HepG2 (cell line): Measurements from ENCODE around the gene ZBED1. TPM values are rescaled to one million over a fixed set of nuclear protein-coding genes. Genes with fewer than 3 reads are reported as not detected.

Experiments
- ATAC-seq: fragments of 200-7000 bp; cut with Tn5 transposase; 3 replicates; pipeline ENCODE4 v1.9.1; 2020; ENCODE audit warnings: mild to moderate bottlenecking, moderate library complexity
- BruUV-seq: library from RNA; stranded (reverse); fragments of 400-500 nt; replicated peaks from 2 replicates; lab custom pipeline; 2021; lab: Mats Ljungman, UMichigan
- CTCF ChIA-PET: fragments of 300-600 bp; formaldehyde crosslinking; extraction: SDS; loops from one replicate; lab custom pipeline; 2021; ENCODE audit warnings: low total read pairs, inconsistent platforms, low intra/inter-chr PET ratio; lab: Yijun Ruan, JAX
- POLR2A ChIA-PET: fragments of 350-600 bp; sonication (Branson Sonifier 250); formaldehyde crosslinking; loops from one replicate; lab custom pipeline; 2020; ENCODE audit warnings: antibody characterized with exemption, inconsistent platforms; lab: Yijun Ruan, JAX
- DNase-seq: peaks from one replicate; pipeline ENCODE4 v3.0.0-alpha.2; 2015; ENCODE audit warnings: low spot score
- FAIRE-seq: peaks from 3 replicates; lab custom pipeline; 2011; peaks lifted over from hg19 to GRCh38; lab: Jason Lieb, UNC
- H2AFZ ChIP-seq: one replicate; pipeline ENCODE4 v1.6.1; 2011; ENCODE audit warnings: low read length, inconsistent platforms
- H3K27ac ChIP-seq: fragments of 300-600 bp; 3 replicates; pipeline ENCODE4 v1.8.0; 2011; ENCODE audit warnings: mixed run types, mild to moderate bottlenecking, mixed read lengths, low read length, inconsistent platforms; ENCODE audit not compliant: insufficient read depth; ENCODE audit errors: extremely low read length
- H3K27me3 ChIP-seq, 2 experiments: fragments of 200-600 bp in 1 of 2; 2 replicates in 1 of 2; 3 replicates in 1 of 2; pipeline versions ENCODE4 v1.6.0 to v1.8.0; 2011; ENCODE audit warnings: low read length in 2 of 2, mild to moderate bottlenecking in 2 of 2, moderate library complexity in 2 of 2, inconsistent platforms in 1 of 2; ENCODE audit not compliant: insufficient read depth in 2 of 2, control insufficient read depth in 1 of 2
- H3K36me3 ChIP-seq, 2 experiments: fragments of 200-600 bp in 1 of 2; replicated peaks in 1 of 2; 2 replicates in 1 of 2; 3 replicates in 1 of 2; pipeline versions ENCODE4 v1.5.1 to v1.8.0; 2011; ENCODE audit warnings: low read length in 2 of 2, inconsistent platforms in 1 of 2; ENCODE audit not compliant: insufficient read depth in 2 of 2, control insufficient read depth in 1 of 2
- H3K4me1 ChIP-seq: 2 replicates; pipeline ENCODE4 v1.5.1; 2012; ENCODE audit warnings: low read length, inconsistent platforms; ENCODE audit not compliant: insufficient read depth
- H3K4me2 ChIP-seq: 2 replicates; pipeline ENCODE4 v1.6.0; 2011; ENCODE audit warnings: low read depth, low read length, inconsistent platforms
- H3K4me3 ChIP-seq, 3 experiments: fragments of 200-600 bp in 1 of 3; sonication (generic), shearing (Covaris generic) in 1 of 3; replicated peaks in 1 of 3; 2 replicates each; pipeline ENCODE4 v1.5.1; 2011 to 2016; ENCODE audit warnings: low read length in 3 of 3, inconsistent platforms in 2 of 3, low read depth in 2 of 3, mild to moderate bottlenecking in 2 of 3, control low read depth in 1 of 3, mixed read lengths in 1 of 3; ENCODE audit not compliant: insufficient read depth in 1 of 3
- H3K79me2 ChIP-seq: one replicate; pipeline ENCODE4 v1.6.1; 2011; ENCODE audit warnings: low read length, inconsistent platforms; ENCODE audit not compliant: insufficient read depth
- H3K9ac ChIP-seq: 2 replicates; pipeline ENCODE4 v1.6.0; 2011; ENCODE audit warnings: mild to moderate bottlenecking, low read depth, low read length, inconsistent platforms; ENCODE audit not compliant: insufficient read depth
- H3K9me3 ChIP-seq: 2 replicates; pipeline ENCODE4 v1.5.1; 2012; ENCODE audit warnings: mild to moderate bottlenecking, low read length
- H4K20me1 ChIP-seq: 2 replicates; pipeline ENCODE4 v1.6.0; 2011; ENCODE audit warnings: inconsistent platforms, mild to moderate bottlenecking, low read length, moderate library complexity; ENCODE audit not compliant: insufficient read depth
- BORCS8-MEF2B ChIP-seq: sonication (generic); formaldehyde crosslinking; IDR thresholded peaks from 2 replicates; pipeline ENCODE4 v1.8.0; 2022; ENCODE audit warnings: mild to moderate bottlenecking, missing genetic modification reagents
- RFXANK ChIP-seq: IDR thresholded peaks from 2 replicates; pipeline ENCODE4 v1.6.1; 2016
- ZBTB10 ChIP-seq: sonication (generic); formaldehyde crosslinking; IDR thresholded peaks from 2 replicates; pipeline ENCODE4 v1.4.0; 2020; ENCODE audit warnings: missing genetic modification reagents, borderline replicate concordance
- ZFP36 ChIP-seq: fragments of 150-350 bp; IDR thresholded peaks from 2 replicates; pipeline ENCODE4 v1.6.1; 2018; ENCODE audit warnings: borderline replicate concordance, low read length, low read depth; ENCODE audit not compliant: partially characterized antibody
- ZNF136 ChIP-seq: sonication (generic); formaldehyde crosslinking; IDR thresholded peaks from 2 replicates; pipeline ENCODE4 v1.8.1; 2022; ENCODE audit warnings: low read depth, mild to moderate bottlenecking, moderate library complexity, missing genetic modification reagents
- ZNF407 ChIP-seq: sonication (generic); formaldehyde crosslinking; IDR thresholded peaks from one replicate; pipeline ENCODE4 v1.5.1; 2020; ENCODE audit warnings: mild to moderate bottlenecking, missing genetic modification reagents; ENCODE audit errors: not compliant biosample characterization
- ZNF430 ChIP-seq: sonication (generic); formaldehyde crosslinking; IDR thresholded peaks from 2 replicates; pipeline ENCODE4 v1.9.0; 2021; ENCODE audit warnings: mild to moderate bottlenecking, missing genetic modification reagents
- ZSCAN29 ChIP-seq: sonication (generic); formaldehyde crosslinking; conservative IDR thresholded peaks from 2 replicates; pipeline ENCODE4 v1.4.0; 2020; ENCODE audit warnings: mild to moderate bottlenecking, missing genetic modification reagents
- whole genome bisulfite sequencing: methylation state at CpG from one replicate; pipeline ENCODE4 v1.1.6; 2017; ENCODE audit warnings: low lambda C conversion rate; 5-methylcytosine and 5-hydroxymethylcytosine counted together
- in situ Hi-C: cut with HindIII; loops from 2 replicates; pipeline ENCODE4 v1.10.0; 2017; ENCODE audit warnings: low pct_unique_long_range_greater_than_20kb; ENCODE audit not compliant: extremely low pct_ligation_motif_present
- intact Hi-C: fragments of 100-400 bp; cut with micrococcal nuclease; formaldehyde crosslinking; loops from one replicate; pipeline ENCODE4 v1.10.0; 2022; ENCODE audit not compliant: unreplicated experiment
- polyA plus RNA-seq, 8 experiments: library from polyadenylated mRNA; depleted of rRNA in 3 of 8; stranded (reverse) in 7 of 8; unstranded in 1 of 8; fragments of >200 nt; fragmentation: Illumina TruSeq in 4 of 8; extraction: Trizol in 4 of 8; gene quantifications; 2 replicates each; pipeline versions ENCODE4 v1.2.1 to v1.2.3, GENCODE V29; 2011 to 2016; ENCODE audit warnings: low read depth in 4 of 8, missing spikeins in 1 of 8, mixed read lengths in 1 of 8; ENCODE audit not compliant: insufficient read depth in 1 of 8
- total RNA-seq, 5 experiments: library from RNA; depleted of rRNA; stranded (reverse); fragments of >200 nt; fragmentation: Illumina TruSeq; extraction: Trizol; gene quantifications; 2 replicates each; pipeline ENCODE4 v1.2.3, GENCODE V29; 2016; ENCODE audit warnings: low read depth in 1 of 5
- TF ChIP-seq, protein P1 (sequence below): sonication (generic); formaldehyde crosslinking; IDR thresholded peaks from 2 replicates; pipeline ENCODE4 v1.9.0; 2022; ENCODE audit warnings: missing genetic modification reagents, mild to moderate bottlenecking, borderline replicate concordance
- TF ChIP-seq, protein P2 (sequence below): sonication (generic); formaldehyde crosslinking; IDR thresholded peaks from 2 replicates; pipeline ENCODE4 v1.8.0; 2022; ENCODE audit warnings: missing genetic modification reagents, mild to moderate bottlenecking, inconsistent platforms, borderline replicate concordance

ZBED1 gene
- total and polyA plus RNA-seq, 2 of the 13 experiments (the other 11 are each of a cell fraction or from before 2014, with no cell fraction given): 20.0 to 29.8 TPM

- CTCF ChIA-PET: no interaction called here
- in situ Hi-C loops: no loop called here
- Histone ChIP-seq H3K27ac (no peak overlapping the region), H2AFZ (no peak overlapping the region), H3K9me3 (no peaks in the 10 kb centered on the region), H3K9ac (no peak overlapping the region), H3K4me1 (peaks cover 27% of the 10 kb centered on the region), H3K36me3 (no peaks in the 10 kb centered on the region), H3K4me3 (no peak overlapping the region), H3K27me3 (no peaks in the 10 kb centered on the region), H4K20me1 (peaks cover 10% of the 10 kb centered on the region; the same call in 1 of the 2 replicates), H3K79me2 (peaks cover 26% of the 10 kb centered on the region), H3K4me2 (no peak overlapping the region)
- ATAC-seq (no peak), DNase-seq (no peak), FAIRE-seq (no peak)
- no TSS peak for BruUV-seq
- intact Hi-C loops: loop anchor here (5.0 kb wide), 1 partner anchor 62 kb away; no protein-coding TSS in a partner anchor
- WGBS: 96% methylated on average over 13 of the region's 15 CpGs
- POLR2A ChIA-PET: no interaction called here
- TF ChIP-seq ZNF430 (no peak), ZNF136 (CRISPR knock-in tag) (no peak), ZBTB10 (no peak), BORCS8-MEF2B (CRISPR knock-in tag) (no peak), ZFP36 (no peak), ZSCAN29 (CRISPR knock-in tag) (no peak), RFXANK (CRISPR knock-in tag) (no peak), ZNF407 (CRISPR knock-in tag) (no peak)
- TF ChIP-seq, protein P1, sequence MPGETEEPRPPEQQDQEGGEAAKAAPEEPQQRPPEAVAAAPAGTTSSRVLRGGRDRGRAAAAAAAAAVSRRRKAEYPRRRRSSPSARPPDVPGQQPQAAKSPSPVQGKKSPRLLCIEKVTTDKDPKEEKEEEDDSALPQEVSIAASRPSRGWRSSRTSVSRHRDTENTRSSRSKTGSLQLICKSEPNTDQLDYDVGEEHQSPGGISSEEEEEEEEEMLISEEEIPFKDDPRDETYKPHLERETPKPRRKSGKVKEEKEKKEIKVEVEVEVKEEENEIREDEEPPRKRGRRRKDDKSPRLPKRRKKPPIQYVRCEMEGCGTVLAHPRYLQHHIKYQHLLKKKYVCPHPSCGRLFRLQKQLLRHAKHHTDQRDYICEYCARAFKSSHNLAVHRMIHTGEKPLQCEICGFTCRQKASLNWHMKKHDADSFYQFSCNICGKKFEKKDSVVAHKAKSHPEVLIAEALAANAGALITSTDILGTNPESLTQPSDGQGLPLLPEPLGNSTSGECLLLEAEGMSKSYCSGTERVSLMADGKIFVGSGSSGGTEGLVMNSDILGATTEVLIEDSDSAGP: no peak
- TF ChIP-seq, protein P2, sequence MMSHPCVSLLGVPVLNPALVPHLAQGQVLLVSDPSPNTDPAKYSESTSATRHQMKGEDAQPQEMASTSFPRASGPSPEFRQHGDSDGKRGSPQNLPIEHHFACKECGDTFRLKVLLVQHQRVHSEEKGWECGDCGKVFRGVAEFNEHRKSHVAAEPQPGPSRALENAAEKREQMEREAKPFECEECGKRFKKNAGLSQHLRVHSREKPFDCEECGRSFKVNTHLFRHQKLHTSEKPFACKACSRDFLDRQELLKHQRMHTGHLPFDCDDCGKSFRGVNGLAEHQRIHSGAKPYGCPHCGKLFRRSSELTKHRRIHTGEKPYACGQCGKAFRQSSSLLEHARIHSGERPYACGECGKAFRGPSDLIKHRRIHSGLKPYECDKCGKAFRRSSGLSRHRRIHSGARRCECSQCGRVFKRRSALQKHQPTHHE (CRISPR knock-in tag): no peak
These were observed 36.1 kb downstream of the ZBED1 start for GRCh38 chrX:2464677-2465166.
